Sigmoid colon (tissue), 7 donors: ENCODE results near the gene TBX1. TPM values are rescaled to one million over a fixed set of nuclear protein-coding genes. Genes with fewer than 3 reads are reported as not detected.

ENCODE experiments used
- DNase-seq: peaks from one replicate; pipeline ENCODE4 v3.0.0-alpha.2; 2019
- H3K27ac ChIP-seq, 4 donors: fragments of 200-600 bp; sonication (generic); one replicate each; pipeline ENCODE4 v1.5.1; 2016 to 2019; ENCODE audit warnings: mild to moderate bottlenecking in 1 of 4
- H3K27me3 ChIP-seq, 3 donors: fragments of 200-600 bp; sonication (generic); one replicate each; pipeline ENCODE4 v1.5.1; 2019; ENCODE audit warnings: mild to moderate bottlenecking in 1 of 3
- H3K36me3 ChIP-seq, 4 donors: fragments of 200-600 bp; sonication (generic); one replicate each; pipeline ENCODE4 v1.5.1; 2016 to 2019
- H3K4me1 ChIP-seq, 4 donors: fragments of 200-600 bp; sonication (generic); one replicate each; pipeline ENCODE4 v1.5.1; 2017 to 2019
- H3K4me3 ChIP-seq, 4 donors: fragments of 200-600 bp; sonication (generic); one replicate each; pipeline ENCODE4 v1.5.1; 2017 to 2019; ENCODE audit warnings: mild to moderate bottlenecking in 2 of 4, moderate library complexity in 1 of 4
- H3K9me3 ChIP-seq, 4 donors: fragments of 200-600 bp in 3 of 4; sonication (generic) in 3 of 4; one replicate each; pipeline versions ENCODE4 v1.5.1 to v1.6.1; 2013 to 2019
- CTCF ChIP-seq, 4 experiments: fragments of 450-650 bp in 3 of 4; fragments of 200-600 bp in 1 of 4; IDR thresholded peaks; one replicate each; pipeline ENCODE4 v1.5.1; 2016 to 2019; ENCODE audit warnings: antibody characterized with exemption in 4 of 4, mild to moderate bottlenecking in 3 of 4, moderate library complexity in 2 of 4
- EP300 ChIP-seq, 4 donors: sonication (generic); formaldehyde crosslinking; IDR thresholded peaks; one replicate each; pipeline ENCODE4 v1.6.1; 2017; ENCODE audit warnings: antibody characterized with exemption in 4 of 4
- POLR2A ChIP-seq, 2 donors: fragments of 450-650 bp; IDR thresholded peaks; one replicate each; pipeline ENCODE4 v1.6.1; 2016; ENCODE audit warnings: antibody characterized with exemption in 2 of 2, mild to moderate bottlenecking in 2 of 2, moderate library complexity in 2 of 2
- POLR2AphosphoS5 ChIP-seq, 4 donors: sonication (generic); formaldehyde crosslinking; IDR thresholded peaks; one replicate each; pipeline ENCODE4 v1.6.1; 2017; ENCODE audit warnings: antibody characterized with exemption in 4 of 4
- WGBS, 2 donors: extraction: QIAGEN DNeasy Blood & Tissue Kit; methylation state at CpG; one replicate each; pipeline ENCODE4 v1.1.7; 2013; 5-methylcytosine and 5-hydroxymethylcytosine counted together
- intact Hi-C: fragments of 100-400 bp; cut with DNase I; formaldehyde crosslinking; loops from one replicate; pipeline ENCODE4 v1.15.1; 2023
- polyA plus RNA-seq, 3 donors: library from polyadenylated mRNA; stranded (reverse); fragments of 200-250 nt; gene quantifications; one replicate each; pipeline ENCODE4 v1.2.3, GENCODE V29; 2013
- total RNA-seq, 4 donors: library from RNA; depleted of rRNA; stranded (reverse); fragments of >200 nt; gene quantifications; one replicate each; pipeline ENCODE4 v1.1.0, GENCODE V29; 2016
- donor health status: healthy with polysubstance abuse.
- donor health status: Bipolar disorder and iron deficiency.
- donor health status: healthy.

The TBX1 gene
- total and polyA plus RNA-seq, 7 donors: 1.7 to 4.3 (median 2.8) TPM; not detected in 1

GRCh38 chr22:19720150-19720827 lies 40.3 kb upstream of the TBX1 start:
- DNase-seq: no peak
- H3K27ac ChIP-seq: no peak overlapping the region
- intact Hi-C loops: no loop called here
- H3K9me3 ChIP-seq: no peaks in the 10 kb centered on the region
- 87 to 92% methylated on average over 26 of the region's 26 CpGs for WGBS, 2 donors
- peaks cover 0 to 14% (median 0%) of the 10 kb centered on the region in 4 donors for H3K36me3 ChIP-seq
- no peak overlapping the region for H3K4me3 ChIP-seq
- TF ChIP-seq POLR2AphosphoS5 (IDR thresholded peaks at IDR 0.05): no peak
- TF ChIP-seq CTCF (IDR thresholded peaks at IDR 0.05): no peak
- no peak for TF ChIP-seq POLR2A (IDR thresholded peaks at IDR 0.05)
- TF ChIP-seq EP300 (IDR thresholded peaks at IDR 0.05): no peak
- peaks cover 0 to 44% (median 30%) of the 10 kb centered on the region in 4 donors for H3K4me1 ChIP-seq
- H3K27me3 ChIP-seq: peaks cover 13 to 50% (median 22%) of the 10 kb centered on the region in 3 donors

- TF ChIP-seq EP300 (IDR thresholded peaks at IDR 0.05): no peak
- TF ChIP-seq POLR2A (IDR thresholded peaks at IDR 0.05): no peak
- no peak for TF ChIP-seq CTCF (IDR thresholded peaks at IDR 0.05)
- TF ChIP-seq POLR2AphosphoS5 (IDR thresholded peaks at IDR 0.05): no peak
- Histone ChIP-seq H3K4me3 (no peak overlapping the region), H3K27me3 (peaks cover 13 to 51% (median 17%) of the 10 kb centered on the region in 3 donors), H3K36me3 (peaks cover 0 to 14% (median 0%) of the 10 kb centered on the region in 4 donors), H3K9me3 (no peaks in the 10 kb centered on the region), H3K27ac (no peak overlapping the region), H3K4me1 (peaks cover 0 to 42% (median 30%) of the 10 kb centered on the region in 4 donors)
- WGBS, 2 donors: 79 to 89% methylated on average over 2 of the region's 2 CpGs
- intact Hi-C loops: no loop called here
- no peak for DNase-seq
These were observed 39.6 kb upstream of the TBX1 start for GRCh38 chr22:19720999-19721329.

GRCh38 chr22:19721330-19722177 lies 39.0 kb upstream of the TBX1 start:
- Histone ChIP-seq H3K27me3 (peaks cover 13 to 51% (median 14%) of the 10 kb centered on the region in 3 donors), H3K36me3 (peaks cover 0 to 14% (median 0%) of the 10 kb centered on the region in 4 donors), H3K27ac (no peak overlapping the region), H3K4me1 (peaks cover 0 to 42% (median 30%) of the 10 kb centered on the region in 4 donors), H3K4me3 (no peak overlapping the region), H3K9me3 (no peaks in the 10 kb centered on the region)
- intact Hi-C loops: no loop called here
- DNase-seq: no peak
- 34 to 72% methylated on average over 44 of the region's 44 CpGs for WGBS, 2 donors
- no peak for TF ChIP-seq POLR2AphosphoS5 (IDR thresholded peaks at IDR 0.05)
- TF ChIP-seq CTCF (IDR thresholded peaks at IDR 0.05): no peak
- no peak for TF ChIP-seq EP300 (IDR thresholded peaks at IDR 0.05)
- no peak for TF ChIP-seq POLR2A (IDR thresholded peaks at IDR 0.05)

GRCh38 chr22:19722178-19722981 lies 38.2 kb upstream of the TBX1 start:
- Histone ChIP-seq H3K27ac (no peak overlapping the region), H3K9me3 (no peaks in the 10 kb centered on the region), H3K36me3 (peaks cover 0 to 14% (median 0%) of the 10 kb centered on the region in 4 donors), H3K4me3 (no peak overlapping the region), H3K4me1 (peaks cover 0 to 39% (median 27%) of the 10 kb centered on the region in 4 donors), H3K27me3 (peaks cover 13 to 51% (median 14%) of the 10 kb centered on the region in 3 donors)
- 23 to 69% methylated on average over 60 of the region's 60 CpGs for WGBS, 2 donors
- TF ChIP-seq CTCF (IDR thresholded peaks at IDR 0.05) (no peak), POLR2AphosphoS5 (IDR thresholded peaks at IDR 0.05) (no peak), EP300 (IDR thresholded peaks at IDR 0.05) (no peak), POLR2A (IDR thresholded peaks at IDR 0.05) (no peak)
- no peak for DNase-seq
- intact Hi-C loops: no loop called here
